Measurements from ENCODE around the gene HTRA3. TPM values are rescaled to one million over a fixed set of nuclear protein-coding genes. Genes with fewer than 3 reads are reported as not detected.

Gene HTRA3
- total RNA-seq, 1 experiment from 2014 or later = 0.03 TPM

GRCh38 chr4:8228319-8229250, 41.0 kb upstream of the HTRA3 start:
- Histone ChIP-seq H3K27ac (no peak overlapping the region), H3K4me1 (replicated peaks) (peaks cover 7% of the 10 kb centered on the region), H3K36me3 (peaks cover 6% of the 10 kb centered on the region; the same call in 1 of the 2 replicates), H3K27me3 (replicated peaks) (no peaks in the 10 kb centered on the region), H3K9me3 (replicated peaks) (no peaks in the 10 kb centered on the region), H3K4me3 (no peak overlapping the region)
- DNase-seq (ENCODE audit: low read depth in 1 of 2, low spot score in 2 of 2) = no peak

GRCh38 chr4:8229331-8229975, 40.1 kb upstream of the HTRA3 start:
- H3K4me1 ChIP-seq (replicated peaks) = peaks cover 7% of the 10 kb centered on the region
- no peaks in the 10 kb centered on the region for H3K27me3 ChIP-seq (replicated peaks)
- H3K4me3 ChIP-seq = no peak overlapping the region
- H3K36me3 ChIP-seq = peaks cover 3% of the 10 kb centered on the region; the same call in 1 of the 2 replicates
- no peaks in the 10 kb centered on the region for H3K9me3 ChIP-seq (replicated peaks)
- H3K27ac ChIP-seq = no peak overlapping the region
- DNase-seq (ENCODE audit: low read depth in 1 of 2, low spot score in 2 of 2) = no peak

- H3K4me3 ChIP-seq = no peak overlapping the region
- peaks cover 7% of the 10 kb centered on the region for H3K4me1 ChIP-seq (replicated peaks)
- no peak overlapping the region for H3K27ac ChIP-seq
- peaks cover 3% of the 10 kb centered on the region; the same call in 1 of the 2 replicates for H3K36me3 ChIP-seq
- DNase-seq (ENCODE audit: low read depth in 1 of 2, low spot score in 2 of 2) = no peak
- H3K27me3 ChIP-seq (replicated peaks) = no peaks in the 10 kb centered on the region
- H3K9me3 ChIP-seq (replicated peaks) = no peaks in the 10 kb centered on the region
Measured at GRCh38 chr4:8230033-8230432, 39.5 kb upstream of the HTRA3 start.

GRCh38 chr4:8230891-8231290, 38.7 kb upstream of the HTRA3 start:
- peaks cover 7% of the 10 kb centered on the region for H3K4me1 ChIP-seq (replicated peaks)
- no peaks in the 10 kb centered on the region for H3K9me3 ChIP-seq (replicated peaks)
- H3K36me3 ChIP-seq = peaks cover 3% of the 10 kb centered on the region; the same call in 1 of the 2 replicates
- no peak overlapping the region for H3K4me3 ChIP-seq
- H3K27me3 ChIP-seq (replicated peaks) = no peaks in the 10 kb centered on the region
- no peak for DNase-seq (ENCODE audit: low read depth in 1 of 2, low spot score in 2 of 2)
- H3K27ac ChIP-seq = no peak overlapping the region

GRCh38 chr4:8231551-8232049, 38.0 kb upstream of the HTRA3 start:
- H3K4me1 ChIP-seq (replicated peaks) = peaks cover 7% of the 10 kb centered on the region
- H3K27me3 ChIP-seq (replicated peaks) = no peaks in the 10 kb centered on the region
- DNase-seq (ENCODE audit: low read depth in 1 of 2, low spot score in 2 of 2) = no peak

GRCh38 chr4:8232748-8233147, 36.8 kb upstream of the HTRA3 start:
- no peaks in the 10 kb centered on the region for H3K27me3 ChIP-seq (replicated peaks)
- H3K36me3 ChIP-seq = peaks cover 3% of the 10 kb centered on the region; the same call in 1 of the 2 replicates
- no peak overlapping the region for H3K27ac ChIP-seq
- H3K4me1 ChIP-seq (replicated peaks) = peaks cover 7% of the 10 kb centered on the region
- no peak for DNase-seq (ENCODE audit: low read depth in 1 of 2, low spot score in 2 of 2)
- no peaks in the 10 kb centered on the region for H3K9me3 ChIP-seq (replicated peaks)
- H3K4me3 ChIP-seq = no peak overlapping the region

More at GRCh38 chr4:8231551-8232049, 38.0 kb upstream of the HTRA3 start:
- H3K4me3 ChIP-seq = no peak overlapping the region
- H3K36me3 ChIP-seq = peaks cover 3% of the 10 kb centered on the region; the same call in 1 of the 2 replicates
- no peak overlapping the region for H3K27ac ChIP-seq
- no peaks in the 10 kb centered on the region for H3K9me3 ChIP-seq (replicated peaks)

- Histone ChIP-seq H3K27ac (no peak overlapping the region), H3K27me3 (replicated peaks) (no peaks in the 10 kb centered on the region), H3K36me3 (no peaks in the 10 kb centered on the region), H3K4me3 (no peak overlapping the region), H3K4me1 (replicated peaks) (peaks cover under 1% of the 10 kb centered on the region; the same call in 1 of the 2 replicates), H3K9me3 (replicated peaks) (no peaks in the 10 kb centered on the region)
- DNase-seq (ENCODE audit: low read depth in 1 of 2, low spot score in 2 of 2) = no peak
Measured at GRCh38 chr4:8233672-8234484, 35.7 kb upstream of the HTRA3 start.

- Histone ChIP-seq H3K27me3 (replicated peaks) (no peaks in the 10 kb centered on the region), H3K36me3 (no peaks in the 10 kb centered on the region), H3K4me1 (replicated peaks) (no peaks in the 10 kb centered on the region), H3K4me3 (no peak overlapping the region), H3K9me3 (replicated peaks) (no peaks in the 10 kb centered on the region), H3K27ac (no peak overlapping the region)
- DNase-seq (ENCODE audit: low read depth in 1 of 2, low spot score in 2 of 2) = no peak
Measured at GRCh38 chr4:8234715-8235114, 34.8 kb upstream of the HTRA3 start.

GRCh38 chr4:8235224-8235623, 34.3 kb upstream of the HTRA3 start:
- H3K9me3 ChIP-seq (replicated peaks) = no peaks in the 10 kb centered on the region
- DNase-seq (ENCODE audit: low read depth in 1 of 2, low spot score in 2 of 2) = no peak

GRCh38 chr4:8235686-8236085, 33.9 kb upstream of the HTRA3 start:
- no peak overlapping the region for H3K27ac ChIP-seq
- no peak overlapping the region for H3K4me3 ChIP-seq
- no peaks in the 10 kb centered on the region for H3K9me3 ChIP-seq (replicated peaks)
- H3K4me1 ChIP-seq (replicated peaks) = no peaks in the 10 kb centered on the region
- H3K27me3 ChIP-seq (replicated peaks) = no peaks in the 10 kb centered on the region
- DNase-seq (ENCODE audit: low read depth in 1 of 2, low spot score in 2 of 2) = no peak
- no peaks in the 10 kb centered on the region for H3K36me3 ChIP-seq

More at GRCh38 chr4:8235224-8235623, 34.3 kb upstream of the HTRA3 start:
- H3K4me3 ChIP-seq = no peak overlapping the region
- H3K27me3 ChIP-seq (replicated peaks) = no peaks in the 10 kb centered on the region
- H3K4me1 ChIP-seq (replicated peaks) = no peaks in the 10 kb centered on the region
- H3K36me3 ChIP-seq = no peaks in the 10 kb centered on the region
- H3K27ac ChIP-seq = no peak overlapping the region

- Histone ChIP-seq H3K4me3 (no peak overlapping the region), H3K36me3 (no peaks in the 10 kb centered on the region), H3K4me1 (replicated peaks) (no peaks in the 10 kb centered on the region), H3K9me3 (replicated peaks) (no peaks in the 10 kb centered on the region), H3K27ac (no peak overlapping the region), H3K27me3 (replicated peaks) (no peaks in the 10 kb centered on the region)
- DNase-seq (ENCODE audit: low read depth in 1 of 2, low spot score in 2 of 2) = no peak
Measured at GRCh38 chr4:8236106-8236919, 33.2 kb upstream of the HTRA3 start.

GRCh38 chr4:8236920-8237195, 32.7 kb upstream of the HTRA3 start:
- no peak overlapping the region for H3K27ac ChIP-seq
- H3K9me3 ChIP-seq (replicated peaks) = no peaks in the 10 kb centered on the region
- H3K4me3 ChIP-seq = no peak overlapping the region
- no peaks in the 10 kb centered on the region for H3K36me3 ChIP-seq
- no peaks in the 10 kb centered on the region for H3K27me3 ChIP-seq (replicated peaks)
- H3K4me1 ChIP-seq (replicated peaks) = no peaks in the 10 kb centered on the region
- no peak for DNase-seq (ENCODE audit: low read depth in 1 of 2, low spot score in 2 of 2)
